ENCODE data around the gene JSRP1. TPM values are rescaled to one million over a fixed set of nuclear protein-coding genes. Genes with fewer than 3 reads are reported as not detected.

The JSRP1 gene
- total and polyA plus RNA-seq, 2 experiments from 2014 or later = 0.30 to 0.93 TPM

DNA sequence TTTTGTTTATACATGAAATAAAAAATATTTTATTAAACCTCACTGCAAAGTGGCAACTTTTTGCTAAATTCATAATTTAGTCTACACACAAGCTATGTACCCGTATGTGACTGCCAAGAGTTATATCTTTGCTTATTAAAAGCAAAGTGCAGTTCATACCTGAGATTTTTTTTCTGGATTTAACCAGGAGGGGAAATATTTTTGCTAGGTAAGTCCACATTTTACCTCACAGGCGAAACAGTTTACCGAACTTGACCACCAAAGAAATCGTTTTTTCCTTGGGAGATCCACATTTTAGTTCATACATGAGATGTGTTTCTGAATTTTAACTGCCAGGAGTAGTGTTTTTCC is 12.2 kb upstream of the JSRP1 start:
- DNase-seq (ENCODE audit: low spot score) = no peak
- Histone ChIP-seq H3K9me2 (replicated peaks; ENCODE audit: insufficient read depth) (no peaks in the 10 kb centered on the region), H4K20me1 (ENCODE audit: insufficient read depth, poor library complexity, severe bottlenecking) (peaks cover 41% of the 10 kb centered on the region), H3K4me2 (peak overlapping the region; percentile 74), H3K79me2 (peaks cover 41% of the 10 kb centered on the region), H3K9me3 (ENCODE audit: low read depth) (no peaks in the 10 kb centered on the region), H3K27me3 (no peaks in the 10 kb centered on the region), H3K36me3 (replicated peaks; ENCODE audit: insufficient read depth, low read depth) (no peaks in the 10 kb centered on the region), H3K4me1 (ENCODE audit: insufficient read depth) (peaks cover 20% of the 10 kb centered on the region), H3K27ac (peak overlapping the region; percentile 58), H2AFZ (peak overlapping the region; percentile 79), H3K4me3 (peak overlapping the region; percentile 44)
- TF ChIP-seq EZH2 (IDR thresholded peaks at IDR 0.05; ENCODE audit: borderline replicate concordance) (no peak), EZH2phosphoT487 (IDR thresholded peaks at IDR 0.05; ENCODE audit: low read depth, severe bottlenecking, unreplicated experiment) (no peak)
- TF ChIP-seq, protein P1, sequence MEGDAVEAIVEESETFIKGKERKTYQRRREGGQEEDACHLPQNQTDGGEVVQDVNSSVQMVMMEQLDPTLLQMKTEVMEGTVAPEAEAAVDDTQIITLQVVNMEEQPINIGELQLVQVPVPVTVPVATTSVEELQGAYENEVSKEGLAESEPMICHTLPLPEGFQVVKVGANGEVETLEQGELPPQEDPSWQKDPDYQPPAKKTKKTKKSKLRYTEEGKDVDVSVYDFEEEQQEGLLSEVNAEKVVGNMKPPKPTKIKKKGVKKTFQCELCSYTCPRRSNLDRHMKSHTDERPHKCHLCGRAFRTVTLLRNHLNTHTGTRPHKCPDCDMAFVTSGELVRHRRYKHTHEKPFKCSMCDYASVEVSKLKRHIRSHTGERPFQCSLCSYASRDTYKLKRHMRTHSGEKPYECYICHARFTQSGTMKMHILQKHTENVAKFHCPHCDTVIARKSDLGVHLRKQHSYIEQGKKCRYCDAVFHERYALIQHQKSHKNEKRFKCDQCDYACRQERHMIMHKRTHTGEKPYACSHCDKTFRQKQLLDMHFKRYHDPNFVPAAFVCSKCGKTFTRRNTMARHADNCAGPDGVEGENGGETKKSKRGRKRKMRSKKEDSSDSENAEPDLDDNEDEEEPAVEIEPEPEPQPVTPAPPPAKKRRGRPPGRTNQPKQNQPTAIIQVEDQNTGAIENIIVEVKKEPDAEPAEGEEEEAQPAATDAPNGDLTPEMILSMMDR (IDR thresholded peaks at IDR 0.05; ENCODE audit: poor library complexity) = no peak
- 73% methylated on average over 4 of the region's 4 CpGs for WGBS (ENCODE audit: low lambda C conversion rate, missing lambda C conversion rate)

DNA sequence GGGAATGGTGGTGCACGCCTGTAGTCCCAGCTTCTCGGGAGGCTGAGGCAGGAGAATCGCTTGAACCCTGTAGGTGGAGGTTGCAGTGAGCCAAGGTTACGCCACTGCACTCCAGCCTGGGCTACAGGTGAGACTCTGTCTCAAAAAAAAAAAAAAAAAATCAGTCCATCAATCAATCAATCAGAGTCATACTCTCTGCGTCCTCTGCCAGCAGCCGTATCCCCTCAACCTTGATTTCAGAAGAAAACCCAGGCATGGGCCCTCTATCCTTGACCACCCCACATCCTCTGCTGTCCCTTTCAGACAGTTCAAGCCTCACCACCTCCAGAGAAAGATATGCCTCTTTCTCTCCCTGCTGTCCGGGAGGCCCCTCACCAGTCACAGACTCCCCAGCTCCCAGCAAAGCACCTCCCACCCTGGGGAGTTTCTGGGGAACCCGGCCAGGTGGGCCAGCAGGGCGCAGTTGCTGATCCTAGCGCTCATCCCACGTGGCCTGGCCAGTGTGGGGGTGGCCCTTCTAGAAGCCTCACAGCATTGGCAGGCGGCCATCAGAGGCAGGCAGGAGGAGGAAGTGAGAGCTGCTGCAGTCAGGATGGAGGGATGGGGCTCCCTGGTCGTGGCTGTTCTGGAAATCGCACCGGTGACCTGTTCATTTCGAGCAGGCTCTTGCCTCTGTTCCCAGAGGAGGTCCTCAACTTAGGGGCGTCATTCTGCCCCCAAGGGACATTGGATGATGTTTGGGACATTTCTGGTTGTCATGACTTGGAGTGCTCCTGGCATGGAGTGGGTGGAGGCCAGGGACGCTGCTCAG is 10.2 kb upstream of the JSRP1 start:
- Histone ChIP-seq H2AFZ (no peak overlapping the region), H3K4me1 (ENCODE audit: insufficient read depth) (peaks cover under 1% of the 10 kb centered on the region), H3K4me3 (no peak overlapping the region), H3K9me2 (replicated peaks; ENCODE audit: insufficient read depth) (no peaks in the 10 kb centered on the region), H3K9me3 (ENCODE audit: low read depth) (no peaks in the 10 kb centered on the region), H4K20me1 (ENCODE audit: insufficient read depth, poor library complexity, severe bottlenecking) (peaks cover 20% of the 10 kb centered on the region), H3K79me2 (peaks cover 20% of the 10 kb centered on the region), H3K27ac (no peak overlapping the region), H3K27me3 (no peaks in the 10 kb centered on the region), H3K36me3 (replicated peaks; ENCODE audit: insufficient read depth, low read depth) (no peaks in the 10 kb centered on the region), H3K4me2 (no peak overlapping the region)
- no peak for DNase-seq (ENCODE audit: low spot score)
- WGBS (ENCODE audit: low lambda C conversion rate, missing lambda C conversion rate) = 74% methylated on average over 18 of the region's 18 CpGs
- no peak for TF ChIP-seq EZH2phosphoT487 (IDR thresholded peaks at IDR 0.05; ENCODE audit: low read depth, severe bottlenecking, unreplicated experiment)
- TF ChIP-seq, protein P1 (IDR thresholded peaks at IDR 0.05; ENCODE audit: poor library complexity) = no peak

GRCh38 chr19:2261438-2262172 is 5.4 kb upstream of the JSRP1 start:
- Histone ChIP-seq H3K4me3 (no peak overlapping the region), H3K27me3 (no peaks in the 10 kb centered on the region), H3K4me2 (no peak overlapping the region), H3K36me3 (replicated peaks; ENCODE audit: insufficient read depth, low read depth) (no peaks in the 10 kb centered on the region), H3K4me1 (ENCODE audit: insufficient read depth) (no peaks in the 10 kb centered on the region), H3K9me3 (ENCODE audit: low read depth) (no peaks in the 10 kb centered on the region), H3K9me2 (replicated peaks; ENCODE audit: insufficient read depth) (no peaks in the 10 kb centered on the region), H3K27ac (no peak overlapping the region), H4K20me1 (ENCODE audit: insufficient read depth, poor library complexity, severe bottlenecking) (no peaks in the 10 kb centered on the region), H2AFZ (no peak overlapping the region), H3K79me2 (no peaks in the 10 kb centered on the region)
- WGBS (ENCODE audit: low lambda C conversion rate, missing lambda C conversion rate) = 74% methylated on average over 7 of the region's 7 CpGs
- DNase-seq (ENCODE audit: low spot score) = no peak
- TF ChIP-seq EZH2 (IDR thresholded peaks at IDR 0.05; ENCODE audit: borderline replicate concordance) = no peak
- TF ChIP-seq, protein P1 (IDR thresholded peaks at IDR 0.05; ENCODE audit: poor library complexity) = peak; percentile 42
- no peak for TF ChIP-seq EZH2phosphoT487 (IDR thresholded peaks at IDR 0.05; ENCODE audit: low read depth, severe bottlenecking, unreplicated experiment)

Measured in hepatocyte (in vitro differentiated cells).